HEK293 (cell line): ENCODE data around the gene RAB22A.

Experiments used
- CTCF ChIA-PET: fragments of 350-600 bp; formaldehyde crosslinking; extraction: SDS; loops from one replicate; lab custom pipeline; 2021; ENCODE audit warnings: antibody characterized with exemption; lab: Yijun Ruan, JAX
- POLR2A ChIA-PET: fragments of 300-600 bp; formaldehyde crosslinking; extraction: SDS; loops from one replicate; lab custom pipeline; 2020; ENCODE audit warnings: antibody characterized with exemption, inconsistent platforms; lab: Yijun Ruan, JAX
- H3K27ac ChIP-seq: fragments of 200-500 bp; sonication (Bioruptor generic); 2 replicates; pipeline ENCODE4 v1.5.1; 2014; ENCODE audit warnings: low read depth, low read length, control low read depth, inconsistent platforms; ENCODE audit errors: extremely low read depth
- H3K36me3 ChIP-seq, 2 experiments: fragments of 200-500 bp in 1 of 2; sonication (Bioruptor generic) in 1 of 2; 1 replicate in 1 of 2; 2 replicates in 1 of 2; pipeline ENCODE4 v1.5.1; 2014 to 2017; ENCODE audit warnings: inconsistent platforms in 2 of 2, low read length in 2 of 2; ENCODE audit not compliant: control insufficient read depth in 2 of 2, insufficient read depth in 1 of 2
- H3K4me1 ChIP-seq: fragments of 200-500 bp; sonication (Bioruptor generic); 2 replicates; pipeline ENCODE4 v1.5.1; 2014; ENCODE audit warnings: mild to moderate bottlenecking, low read length, inconsistent platforms; ENCODE audit not compliant: control insufficient read depth, insufficient read depth
- H3K4me3 ChIP-seq: 2 replicates; pipeline ENCODE4 v1.5.1; 2011; ENCODE audit warnings: low read depth, mild to moderate bottlenecking, control low read depth, low read length, moderate library complexity
- H3K9me3 ChIP-seq: fragments of 200-500 bp; sonication (Bioruptor generic); 2 replicates; pipeline ENCODE4 v1.5.1; 2014; ENCODE audit warnings: low read depth, low read length, inconsistent platforms; ENCODE audit not compliant: control insufficient read depth, insufficient read depth
- FEZF1 ChIP-seq: fragments of 450-650 bp; formaldehyde crosslinking; IDR thresholded peaks from 2 replicates; pipeline ENCODE4 v1.5.1; 2016; ENCODE audit warnings: missing biosample characterization, missing genetic modification characterization
- GLIS1 ChIP-seq: fragments of 450-650 bp; formaldehyde crosslinking; IDR thresholded peaks from 2 replicates; pipeline ENCODE4 v1.5.1; 2016; ENCODE audit warnings: missing biosample characterization, missing genetic modification characterization
- GLIS2 ChIP-seq: fragments of 450-650 bp; formaldehyde crosslinking; IDR thresholded peaks from 2 replicates; pipeline ENCODE4 v1.5.1; 2016; ENCODE audit warnings: missing biosample characterization, missing genetic modification characterization
- HOXC10 ChIP-seq: sonication (generic); formaldehyde crosslinking; IDR thresholded peaks from 2 replicates; pipeline ENCODE4 v1.8.1; 2023; ENCODE audit warnings: mild to moderate bottlenecking, missing genetic modification reagents
- KLF16 ChIP-seq: fragments of 450-650 bp; formaldehyde crosslinking; IDR thresholded peaks from 2 replicates; pipeline ENCODE4 v1.5.1; 2017; ENCODE audit warnings: missing biosample characterization, missing genetic modification characterization
- MEIS1 ChIP-seq: sonication (generic); formaldehyde crosslinking; IDR thresholded peaks from 2 replicates; pipeline ENCODE4 v1.8.1; 2022; ENCODE audit warnings: missing genetic modification reagents, mild to moderate bottlenecking, borderline replicate concordance
- OSR2 ChIP-seq: fragments of 450-650 bp; formaldehyde crosslinking; IDR thresholded peaks from 2 replicates; pipeline ENCODE4 v1.5.1; 2016; ENCODE audit warnings: missing biosample characterization, missing genetic modification characterization
- OVOL3 ChIP-seq: fragments of 450-650 bp; formaldehyde crosslinking; IDR thresholded peaks from 2 replicates; pipeline ENCODE4 v1.5.1; 2016; ENCODE audit warnings: missing biosample characterization, missing genetic modification characterization
- PRDM1 ChIP-seq: fragments of 450-650 bp; formaldehyde crosslinking; IDR thresholded peaks from 2 replicates; pipeline ENCODE4; 2016; ENCODE audit warnings: missing biosample characterization, missing genetic modification characterization
- PRDM10 ChIP-seq: fragments of 450-650 bp; formaldehyde crosslinking; IDR thresholded peaks from 2 replicates; pipeline ENCODE4 v1.5.1; 2016; ENCODE audit warnings: missing biosample characterization, missing genetic modification characterization
- SCRT2 ChIP-seq: fragments of 450-650 bp; formaldehyde crosslinking; IDR thresholded peaks from 2 replicates; pipeline ENCODE4 v1.5.1; 2016; ENCODE audit warnings: missing biosample characterization, missing genetic modification characterization
- ZBTB20 ChIP-seq: fragments of 450-650 bp; formaldehyde crosslinking; IDR thresholded peaks from 2 replicates; pipeline ENCODE4 v1.5.1; 2016; ENCODE audit warnings: missing biosample characterization, missing genetic modification characterization
- ZBTB26 ChIP-seq: fragments of 450-650 bp; formaldehyde crosslinking; optimal IDR thresholded peaks from 2 replicates; pipeline ENCODE3; 2016; ENCODE audit warnings: missing biosample characterization, mild to moderate bottlenecking, missing genetic modification characterization
- ZFP37 ChIP-seq: fragments of 450-650 bp; formaldehyde crosslinking; IDR thresholded peaks from 2 replicates; pipeline ENCODE4 v1.5.1; 2016; ENCODE audit warnings: missing biosample characterization, missing genetic modification characterization
- ZFP69B ChIP-seq: fragments of 450-650 bp; formaldehyde crosslinking; IDR thresholded peaks from 2 replicates; pipeline ENCODE4 v1.5.1; 2016; ENCODE audit warnings: missing biosample characterization, missing genetic modification characterization
- ZNF174 ChIP-seq: fragments of 450-650 bp; formaldehyde crosslinking; IDR thresholded peaks from 2 replicates; pipeline ENCODE4 v1.5.0; 2017; ENCODE audit warnings: missing biosample characterization, mild to moderate bottlenecking, missing genetic modification characterization
- ZNF175 ChIP-seq: fragments of 450-650 bp; formaldehyde crosslinking; IDR thresholded peaks from 2 replicates; pipeline ENCODE4 v1.5.1; 2016; ENCODE audit warnings: missing biosample characterization, missing genetic modification characterization
- ZNF24 ChIP-seq: fragments of 450-650 bp; formaldehyde crosslinking; IDR thresholded peaks from 2 replicates; pipeline ENCODE4 v1.5.1; 2016; ENCODE audit warnings: missing biosample characterization, missing genetic modification characterization
- ZNF266 ChIP-seq: fragments of 450-650 bp; formaldehyde crosslinking; IDR thresholded peaks from 2 replicates; pipeline ENCODE4 v1.5.1; 2016; ENCODE audit warnings: missing biosample characterization, missing genetic modification characterization, low read depth
- ZNF280C ChIP-seq: fragments of 450-650 bp; formaldehyde crosslinking; IDR thresholded peaks from 2 replicates; pipeline ENCODE4 v1.5.1; 2016; ENCODE audit warnings: missing biosample characterization, missing genetic modification characterization
- ZNF292 ChIP-seq: fragments of 450-650 bp; formaldehyde crosslinking; IDR thresholded peaks from 2 replicates; pipeline ENCODE4 v1.5.1; 2016; ENCODE audit warnings: low read depth, missing biosample characterization, missing genetic modification characterization, borderline replicate concordance
- ZNF394 ChIP-seq: fragments of 450-650 bp; formaldehyde crosslinking; IDR thresholded peaks from 2 replicates; pipeline ENCODE4 v1.5.1; 2016; ENCODE audit warnings: missing biosample characterization, missing genetic modification characterization, mild to moderate bottlenecking, moderate library complexity, borderline replicate concordance
- ZNF416 ChIP-seq: fragments of 450-650 bp; formaldehyde crosslinking; IDR thresholded peaks from 2 replicates; pipeline ENCODE4 v1.5.1; 2016; ENCODE audit warnings: missing biosample characterization, missing genetic modification characterization
- ZNF433 ChIP-seq: fragments of 450-650 bp; formaldehyde crosslinking; IDR thresholded peaks from 2 replicates; pipeline ENCODE4 v1.5.1; 2016; ENCODE audit warnings: missing biosample characterization, missing genetic modification characterization, low read depth
- ZNF549 ChIP-seq: fragments of 450-650 bp; IDR thresholded peaks from 2 replicates; pipeline ENCODE4 v1.5.1; 2018; ENCODE audit warnings: missing biosample characterization, missing genetic modification characterization, mild to moderate bottlenecking, inconsistent platforms, moderate library complexity
- ZNF561 ChIP-seq: fragments of 450-650 bp; IDR thresholded peaks from 2 replicates; pipeline ENCODE4 v1.5.1; 2018; ENCODE audit warnings: missing biosample characterization, missing genetic modification characterization, borderline replicate concordance
- ZNF596 ChIP-seq: fragments of 450-650 bp; IDR thresholded peaks from 2 replicates; pipeline ENCODE4 v1.5.0; 2018; ENCODE audit warnings: missing biosample characterization, mild to moderate bottlenecking, missing genetic modification characterization, moderate library complexity
- ZNF621 ChIP-seq: fragments of 450-650 bp; formaldehyde crosslinking; IDR thresholded peaks from 2 replicates; pipeline ENCODE4 v1.5.1; 2017; ENCODE audit warnings: missing biosample characterization, missing genetic modification characterization
- ZNF658 ChIP-seq: fragments of 450-650 bp; formaldehyde crosslinking; IDR thresholded peaks from 2 replicates; pipeline ENCODE4; 2016; ENCODE audit warnings: missing biosample characterization, missing genetic modification characterization
- ZNF670 ChIP-seq: fragments of 450-650 bp; formaldehyde crosslinking; IDR thresholded peaks from 2 replicates; pipeline ENCODE4 v1.5.1; 2016; ENCODE audit warnings: missing biosample characterization, missing genetic modification characterization, low read depth
- ZNF76 ChIP-seq: fragments of 450-650 bp; formaldehyde crosslinking; IDR thresholded peaks from 2 replicates; pipeline ENCODE4; 2016; ENCODE audit warnings: low read depth, missing biosample characterization, missing genetic modification characterization, borderline replicate concordance
- ZSCAN18 ChIP-seq: fragments of 450-650 bp; formaldehyde crosslinking; IDR thresholded peaks from 2 replicates; pipeline ENCODE4 v1.5.1; 2016; ENCODE audit warnings: missing biosample characterization, missing genetic modification characterization
- ZSCAN23 ChIP-seq: fragments of 450-650 bp; formaldehyde crosslinking; IDR thresholded peaks from 2 replicates; pipeline ENCODE4 v1.5.1; 2016; ENCODE audit warnings: missing biosample characterization, missing genetic modification characterization

The RAB22A gene

GRCh38 chr20:58388882-58389323 is 79.4 kb downstream of the RAB22A start, which contains the start of gene VAPB:
VAPB (plus strand) TSS chr20:58389229; CDS start chr20:58389460, 231 bp downstream.
- H3K36me3 ChIP-seq = peaks cover 0 to 38% of the 10 kb centered on the region in 2 experiments; a peak in 2 of 3 replicates
- H3K27ac ChIP-seq = peak within 1 kb of the TSS; percentile 72
- ChIA-PET POLR2A (interaction anchor here (0.6 to 1.5 kb wide), 11 partner anchors 8 to 262 kb away, joined by 3 to 9 read pairs (median 4); partner anchors contain the start of genes RAB22A and STX16), CTCF (interaction anchor here (0.7 to 1.4 kb wide), 3 partner anchors 11 to 143 kb away, joined by 3 to 4 read pairs (median 3); no protein-coding TSS in a partner anchor)
- H3K9me3 ChIP-seq = no peaks in the 10 kb centered on the region
- peaks cover 5% of the 10 kb centered on the region; the same call in 1 of the 2 replicates for H3K4me1 ChIP-seq
- peak within 1 kb of the TSS; percentile 84 for H3K4me3 ChIP-seq
- no peak for TF ChIP-seq ZFP69B
- no peak for TF ChIP-seq MEIS1 (CRISPR knock-in tag)
- no peak for TF ChIP-seq FEZF1 (tag by site-specific recombination)
- TF ChIP-seq GLIS1 (tag by site-specific recombination) = peak; percentile 31; the same call in 1 of the 2 replicates
- TF ChIP-seq ZNF621 = no peak
- TF ChIP-seq ZBTB26 (tag by site-specific recombination) = peak; percentile 83
- TF ChIP-seq ZNF266 (tag by site-specific recombination) = no peak
- TF ChIP-seq PRDM10 (tag by site-specific recombination) = no peak
- TF ChIP-seq ZNF433 (tag by site-specific recombination) = no peak
- no peak for TF ChIP-seq ZSCAN18
- no peak for TF ChIP-seq ZFP37 (tag by site-specific recombination)
- TF ChIP-seq SCRT2 (tag by site-specific recombination) = no peak
- no peak for TF ChIP-seq PRDM1
- TF ChIP-seq ZNF658 (tag by site-specific recombination) = no peak
- TF ChIP-seq ZNF280C (tag by site-specific recombination) = no peak
- TF ChIP-seq ZNF416 = no peak
- TF ChIP-seq ZBTB20 = no peak
- TF ChIP-seq OVOL3 (tag by site-specific recombination) = no peak
- no peak for TF ChIP-seq ZNF174
- no peak for TF ChIP-seq ZNF175 (tag by site-specific recombination)
- TF ChIP-seq OSR2 = no peak
- no peak for TF ChIP-seq ZSCAN23 (tag by site-specific recombination)
- TF ChIP-seq ZNF596 = no peak
- TF ChIP-seq HOXC10 (CRISPR knock-in tag) = no peak
- TF ChIP-seq ZNF561 (tag by site-specific recombination) = no peak
- no peak for TF ChIP-seq ZNF549 (tag by site-specific recombination)
- no peak for TF ChIP-seq KLF16 (tag by site-specific recombination)
- no peak for TF ChIP-seq ZNF670 (tag by site-specific recombination)
- no peak for TF ChIP-seq ZNF292 (tag by site-specific recombination)
- TF ChIP-seq ZNF24 (tag by site-specific recombination) = no peak
- no peak for TF ChIP-seq ZNF394
- TF ChIP-seq GLIS2 (tag by site-specific recombination) = no peak
- TF ChIP-seq ZNF76 (tag by site-specific recombination) = no peak
